K562 (cell line): ENCODE measurements around the gene TGFB2. TPM values are rescaled to one million over a fixed set of nuclear protein-coding genes. Genes with fewer than 3 reads are reported as not detected.

Source experiments
- BRCA1 ChIP-seq, 2 experiments: fragments of 450-650 bp in 1 of 2; sonication (generic) in 1 of 2; formaldehyde crosslinking in 1 of 2; IDR thresholded peaks; 2 replicates each; pipeline versions ENCODE4 v1.5.0 to v1.6.1; 2017 to 2020; ENCODE audit warnings: mild to moderate bottlenecking in 1 of 2, missing genetic modification reagents in 1 of 2
- CEBPB ChIP-seq: fragments of 450-650 bp; IDR thresholded peaks from 2 replicates; pipeline ENCODE4 v1.6.1; 2016; ENCODE audit warnings: missing genetic modification characterization, missing compliant biosample characterization
- DIDO1 ChIP-seq: fragments of 450-650 bp; IDR thresholded peaks from 2 replicates; pipeline ENCODE4 v1.6.1; 2016; ENCODE audit warnings: low read depth, missing biosample characterization, missing genetic modification characterization
- ELF1 ChIP-seq: fragments of 200-800 bp; sonication (Bioruptor generic); IDR thresholded peaks from 2 replicates; pipeline ENCODE4 v1.6.1; 2016; ENCODE audit warnings: missing genetic modification characterization, missing compliant biosample characterization
- ELF2 ChIP-seq: fragments of 250-450 bp; sonication (Bioruptor Pico); IDR thresholded peaks from 2 replicates; pipeline ENCODE4 v1.5.0; 2021; ENCODE audit warnings: mild to moderate bottlenecking
- FOSL1 ChIP-seq: fragments of 200-800 bp; sonication (Bioruptor generic); conservative IDR thresholded peaks from 2 replicates; pipeline ENCODE4 v1.6.1; 2016; ENCODE audit warnings: missing genetic modification characterization, missing compliant biosample characterization
- KAT8 ChIP-seq: fragments of 450-650 bp; IDR thresholded peaks from 2 replicates; pipeline ENCODE4 v1.6.1; 2016; ENCODE audit warnings: low read depth, mild to moderate bottlenecking
- LARP7 ChIP-seq: fragments of 450-650 bp; IDR thresholded peaks from 2 replicates; pipeline ENCODE4 v1.6.1; 2016
- MLLT1 ChIP-seq, 2 experiments: fragments of 450-650 bp; IDR thresholded peaks; 2 replicates each; pipeline ENCODE4 v1.6.1; 2016
- MXI1 ChIP-seq: IDR thresholded peaks from 2 replicates; pipeline ENCODE4 v1.6.1; 2011; ENCODE audit warnings: low read depth, mild to moderate bottlenecking, improper control_type of control experiment, low read length
- PHB ChIP-seq: fragments of 250-450 bp; sonication (Bioruptor Pico); IDR thresholded peaks from 2 replicates; pipeline ENCODE4 v1.5.0; 2021
- PTBP1 ChIP-seq: fragments of 200-400 bp; formaldehyde crosslinking; IDR thresholded peaks from 2 replicates; pipeline ENCODE4 v1.6.1; 2017; ENCODE audit warnings: low read depth, low read length
- RUNX1 ChIP-seq: sonication (generic); IDR thresholded peaks from 2 replicates; pipeline ENCODE4 v1.6.1; 2016; ENCODE audit warnings: antibody characterized with exemption, low read depth
- TFAM ChIP-seq: fragments of 250-450 bp; sonication (Bioruptor Pico); conservative IDR thresholded peaks from 2 replicates; pipeline ENCODE4 v1.5.0; 2021; ENCODE audit warnings: mild to moderate bottlenecking, moderate library complexity
- ZNF175 ChIP-seq: fragments of 200-800 bp; sonication (Bioruptor generic); IDR thresholded peaks from 2 replicates; pipeline ENCODE4 v1.6.1; 2016; ENCODE audit warnings: low read depth, mild to moderate bottlenecking, missing genetic modification characterization, missing compliant biosample characterization
- ZNF232 ChIP-seq: sonication (generic); formaldehyde crosslinking; IDR thresholded peaks from 2 replicates; pipeline ENCODE4 v1.8.0; 2022; ENCODE audit warnings: mild to moderate bottlenecking, missing genetic modification reagents
- ZNF76 ChIP-seq: fragments of 250-450 bp; sonication (Bioruptor Pico); IDR thresholded peaks from 2 replicates; pipeline ENCODE4 v1.4.0; 2020; ENCODE audit warnings: mild to moderate bottlenecking, moderate library complexity, borderline replicate concordance
- ZNF780A ChIP-seq: fragments of 250-450 bp; sonication (Bioruptor Pico); IDR thresholded peaks from 2 replicates; pipeline ENCODE4 v1.5.0; 2021; ENCODE audit warnings: mild to moderate bottlenecking
- polyA plus RNA-seq, 8 experiments: library from polyadenylated mRNA; depleted of rRNA in 4 of 8; stranded (reverse) in 5 of 8; unstranded in 3 of 8; fragments of >200 nt; fragmentation: Nextera tagmentation in 2 of 8; fragmentation: Illumina TruSeq in 1 of 8; extraction: Ambion mirVana in 2 of 8; extraction: Trizol in 1 of 8; gene quantifications; 2 replicates each; pipeline versions ENCODE4 v1.2.1 to v1.2.3, GENCODE V29; 2011 to 2014; ENCODE audit warnings: inconsistent platforms in 1 of 8, missing spikeins in 1 of 8
- total RNA-seq, 7 experiments: library from RNA; depleted of rRNA in 6 of 7; stranded (reverse); fragments of >200 nt in 6 of 7; fragmentation: Illumina TruSeq in 2 of 7; extraction: Trizol in 2 of 7; gene quantifications; 2 replicates each; pipeline versions ENCODE4 v1.2.1 to v1.2.3, GENCODE V29; 2011 to 2021; ENCODE audit warnings: low replicate concordance in 1 of 7
- TF ChIP-seq, protein P1 (sequence below): sonication (generic); formaldehyde crosslinking; IDR thresholded peaks from 2 replicates; pipeline ENCODE4 v1.8.0; 2022; ENCODE audit warnings: missing genetic modification reagents, mild to moderate bottlenecking, moderate library complexity, borderline replicate concordance
- TF ChIP-seq, protein P2 (sequence below): sonication (generic); formaldehyde crosslinking; IDR thresholded peaks from 2 replicates; pipeline ENCODE4 v1.8.0; 2023; ENCODE audit warnings: missing genetic modification reagents, mild to moderate bottlenecking, borderline replicate concordance

Gene TGFB2
- total and polyA plus RNA-seq, 9 of the 15 experiments (the other 6 are each of a cell fraction or from before 2014, with no cell fraction given), result 0.03 to 0.41 (median 0.11) TPM; not detected in 3

DNA sequence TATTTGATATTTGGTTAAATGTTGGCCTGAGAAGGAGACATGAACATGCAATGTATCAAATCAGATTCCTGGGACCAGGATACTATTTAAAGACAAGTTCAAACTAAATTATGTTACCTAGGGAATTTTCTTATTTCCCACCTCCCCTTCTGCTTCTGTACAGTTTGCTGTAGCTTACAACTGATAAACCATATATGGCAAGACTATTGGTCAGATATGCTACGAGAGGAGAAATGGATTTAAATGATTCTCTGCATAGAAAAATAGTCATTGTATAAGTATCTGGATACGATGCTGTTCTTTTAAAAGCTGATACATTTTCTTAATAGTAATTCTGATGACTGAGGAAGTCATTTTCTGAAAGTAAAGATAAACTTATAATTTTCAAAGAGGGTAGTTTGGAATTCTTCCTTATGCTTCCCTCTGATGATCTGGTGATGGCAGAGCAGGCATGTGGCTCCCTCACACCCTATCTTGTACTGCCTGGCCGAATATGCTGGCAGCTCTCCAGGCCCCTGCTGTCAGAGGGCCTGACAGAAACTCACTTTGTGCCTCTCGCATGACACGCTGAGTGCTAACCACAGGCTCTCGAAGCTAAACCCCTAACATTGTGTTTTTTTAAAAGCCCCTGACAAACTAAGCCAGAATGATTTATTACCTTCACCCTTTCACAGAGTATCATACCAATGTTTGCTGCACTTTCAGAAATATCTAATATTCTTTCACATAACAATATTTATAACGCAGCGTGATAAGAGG, 40.7 kb upstream of the TGFB2 start (continued):
- TF ChIP-seq, protein P1, sequence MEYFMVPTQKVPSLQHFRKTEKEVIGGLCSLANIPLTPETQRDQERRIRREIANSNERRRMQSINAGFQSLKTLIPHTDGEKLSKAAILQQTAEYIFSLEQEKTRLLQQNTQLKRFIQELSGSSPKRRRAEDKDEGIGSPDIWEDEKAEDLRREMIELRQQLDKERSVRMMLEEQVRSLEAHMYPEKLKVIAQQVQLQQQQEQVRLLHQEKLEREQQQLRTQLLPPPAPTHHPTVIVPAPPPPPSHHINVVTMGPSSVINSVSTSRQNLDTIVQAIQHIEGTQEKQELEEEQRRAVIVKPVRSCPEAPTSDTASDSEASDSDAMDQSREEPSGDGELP (CRISPR knock-in tag), result peak; percentile 75
- TF ChIP-seq ELF1 (no peak), DIDO1 (tag) (no peak), BRCA1 (IDR thresholded peaks at IDR 0.05) (no peak), BRCA1 (CRISPR knock-in tag; IDR thresholded peaks at IDR 0.05) (no peak), ZNF76 (0 out of 2 replicates have a peak, but pooled peaks have one; percentile 42), KAT8 (no peak), FOSL1 (tag) (peak; percentile 52), ELF2 (no peak), ZNF175 (CRISPR knock-in tag) (peak; percentile 60; the same call in 1 of the 2 replicates), PHB (CRISPR knock-in tag) (no peak), MLLT1 (IDR thresholded peaks at IDR 0.05) (peak in 1 of 2 experiments; percentile 76; a peak in 2 of 4 replicates), TFAM (CRISPR knock-in tag) (no peak), CEBPB (no peak), LARP7 (no peak), RUNX1 (no peak), MXI1 (peak; percentile 79), ZNF232 (no peak), ZNF780A (CRISPR knock-in tag) (no peak), PTBP1 (no peak)
- TF ChIP-seq, protein P2, sequence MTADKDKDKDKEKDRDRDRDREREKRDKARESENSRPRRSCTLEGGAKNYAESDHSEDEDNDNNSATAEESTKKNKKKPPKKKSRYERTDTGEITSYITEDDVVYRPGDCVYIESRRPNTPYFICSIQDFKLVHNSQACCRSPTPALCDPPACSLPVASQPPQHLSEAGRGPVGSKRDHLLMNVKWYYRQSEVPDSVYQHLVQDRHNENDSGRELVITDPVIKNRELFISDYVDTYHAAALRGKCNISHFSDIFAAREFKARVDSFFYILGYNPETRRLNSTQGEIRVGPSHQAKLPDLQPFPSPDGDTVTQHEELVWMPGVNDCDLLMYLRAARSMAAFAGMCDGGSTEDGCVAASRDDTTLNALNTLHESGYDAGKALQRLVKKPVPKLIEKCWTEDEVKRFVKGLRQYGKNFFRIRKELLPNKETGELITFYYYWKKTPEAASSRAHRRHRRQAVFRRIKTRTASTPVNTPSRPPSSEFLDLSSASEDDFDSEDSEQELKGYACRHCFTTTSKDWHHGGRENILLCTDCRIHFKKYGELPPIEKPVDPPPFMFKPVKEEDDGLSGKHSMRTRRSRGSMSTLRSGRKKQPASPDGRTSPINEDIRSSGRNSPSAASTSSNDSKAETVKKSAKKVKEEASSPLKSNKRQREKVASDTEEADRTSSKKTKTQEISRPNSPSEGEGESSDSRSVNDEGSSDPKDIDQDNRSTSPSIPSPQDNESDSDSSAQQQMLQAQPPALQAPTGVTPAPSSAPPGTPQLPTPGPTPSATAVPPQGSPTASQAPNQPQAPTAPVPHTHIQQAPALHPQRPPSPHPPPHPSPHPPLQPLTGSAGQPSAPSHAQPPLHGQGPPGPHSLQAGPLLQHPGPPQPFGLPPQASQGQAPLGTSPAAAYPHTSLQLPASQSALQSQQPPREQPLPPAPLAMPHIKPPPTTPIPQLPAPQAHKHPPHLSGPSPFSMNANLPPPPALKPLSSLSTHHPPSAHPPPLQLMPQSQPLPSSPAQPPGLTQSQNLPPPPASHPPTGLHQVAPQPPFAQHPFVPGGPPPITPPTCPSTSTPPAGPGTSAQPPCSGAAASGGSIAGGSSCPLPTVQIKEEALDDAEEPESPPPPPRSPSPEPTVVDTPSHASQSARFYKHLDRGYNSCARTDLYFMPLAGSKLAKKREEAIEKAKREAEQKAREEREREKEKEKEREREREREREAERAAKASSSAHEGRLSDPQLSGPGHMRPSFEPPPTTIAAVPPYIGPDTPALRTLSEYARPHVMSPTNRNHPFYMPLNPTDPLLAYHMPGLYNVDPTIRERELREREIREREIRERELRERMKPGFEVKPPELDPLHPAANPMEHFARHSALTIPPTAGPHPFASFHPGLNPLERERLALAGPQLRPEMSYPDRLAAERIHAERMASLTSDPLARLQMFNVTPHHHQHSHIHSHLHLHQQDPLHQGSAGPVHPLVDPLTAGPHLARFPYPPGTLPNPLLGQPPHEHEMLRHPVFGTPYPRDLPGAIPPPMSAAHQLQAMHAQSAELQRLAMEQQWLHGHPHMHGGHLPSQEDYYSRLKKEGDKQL (CRISPR knock-in tag), result no peak
